MM.1S (cell line): ENCODE measurements around the gene ELF5.
A peak's percentile ranks its signal among the peaks of the same experiment; 100 is the strongest.

ENCODE experiments used
- DNase-seq: peaks from one replicate; pipeline ENCODE4 v3.0.0-alpha.2; 2015
- H2AFZ ChIP-seq: fragments of 300-600 bp; sonication (generic); 2 replicates; pipeline ENCODE4 v1.6.0; 2016; ENCODE audit warnings: antibody characterized with exemption, low read length
- H3F3A ChIP-seq: fragments of 300-600 bp; sonication (generic); 2 replicates; pipeline ENCODE4 v1.6.1; 2016; ENCODE audit warnings: mild to moderate bottlenecking, antibody characterized with exemption, low read length, moderate library complexity, mixed read lengths; ENCODE audit not compliant: insufficient read depth
- H3K27ac ChIP-seq: fragments of 300-600 bp; sonication (generic); 2 replicates; pipeline ENCODE4 v1.5.1; 2016; ENCODE audit warnings: mild to moderate bottlenecking, low read length
- H3K27me3 ChIP-seq: fragments of 300-600 bp; sonication (generic); replicated peaks from 2 replicates; pipeline ENCODE4 v1.6.0; 2016; ENCODE audit warnings: low read length; ENCODE audit not compliant: insufficient read depth
- H3K36me3 ChIP-seq: fragments of 300-600 bp; sonication (generic); replicated peaks from 2 replicates; pipeline ENCODE4 v1.6.1; 2016; ENCODE audit warnings: mild to moderate bottlenecking, low read length, mixed read lengths; ENCODE audit not compliant: insufficient read depth
- H3K4me1 ChIP-seq: fragments of 300-600 bp; sonication (generic); 2 replicates; pipeline ENCODE4 v1.6.1; 2016; ENCODE audit warnings: low read length, mixed read lengths
- H3K4me2 ChIP-seq: fragments of 300-600 bp; sonication (generic); 2 replicates; pipeline ENCODE4 v1.6.0; 2016; ENCODE audit warnings: low read depth, low read length
- H3K4me3 ChIP-seq: fragments of 300-600 bp; sonication (generic); 2 replicates; pipeline ENCODE4 v1.5.1; 2016; ENCODE audit warnings: low read length, mixed read lengths
- H3K79me2 ChIP-seq: fragments of 300-600 bp; sonication (generic); 2 replicates; pipeline ENCODE4 v1.6.1; 2016; ENCODE audit warnings: mixed run types, low read length, mixed read lengths
- H3K9ac ChIP-seq: fragments of 300-600 bp; sonication (generic); 2 replicates; pipeline ENCODE4 v1.6.1; 2016; ENCODE audit warnings: low read length, mixed read lengths
- H3K9me2 ChIP-seq: fragments of 300-600 bp; sonication (generic); replicated peaks from 2 replicates; pipeline ENCODE4 v1.6.1; 2016; ENCODE audit warnings: mild to moderate bottlenecking, low read length, mixed read lengths; ENCODE audit not compliant: insufficient read depth
- H3K9me3 ChIP-seq: fragments of 300-600 bp; sonication (generic); replicated peaks from 2 replicates; pipeline ENCODE4 v1.6.1; 2016; ENCODE audit warnings: mild to moderate bottlenecking, low read length, mixed read lengths; ENCODE audit not compliant: insufficient read depth
- H4K20me1 ChIP-seq: fragments of 300-600 bp; sonication (generic); 2 replicates; pipeline ENCODE4 v1.6.1; 2016; ENCODE audit warnings: mild to moderate bottlenecking, low read length, moderate library complexity, mixed read lengths; ENCODE audit not compliant: insufficient read depth
- EZH2 ChIP-seq: fragments of 300-600 bp; sonication (generic); optimal IDR thresholded peaks from 2 replicates; pipeline ENCODE3; 2017; ENCODE audit warnings: low read depth, mild to moderate bottlenecking, antibody characterized with exemption, low read length, mixed read lengths
- EZH2phosphoT487 ChIP-seq: fragments of 300-600 bp; sonication (generic); IDR thresholded peaks from 2 replicates; pipeline ENCODE4 v1.6.1; 2018; ENCODE audit warnings: antibody characterized with exemption, low read length
- TF ChIP-seq, protein P1 (sequence below): fragments of 300-600 bp; sonication (generic); IDR thresholded peaks from 2 replicates; pipeline ENCODE4 v1.5.1; 2016; ENCODE audit warnings: antibody characterized with exemption, low read length, mixed read lengths

ELF5 gene

GRCh38 chr11:34443136-34443535, 70.5 kb downstream of the ELF5 start:
- H3K4me1 ChIP-seq, result 0 out of 2 replicates have a peak, but pooled peaks cover 4% of the 10 kb centered on the region
- H2AFZ ChIP-seq, result no peak overlapping the region
- no peak for TF ChIP-seq EZH2
- no peak for TF ChIP-seq EZH2phosphoT487
- TF ChIP-seq, protein P1, sequence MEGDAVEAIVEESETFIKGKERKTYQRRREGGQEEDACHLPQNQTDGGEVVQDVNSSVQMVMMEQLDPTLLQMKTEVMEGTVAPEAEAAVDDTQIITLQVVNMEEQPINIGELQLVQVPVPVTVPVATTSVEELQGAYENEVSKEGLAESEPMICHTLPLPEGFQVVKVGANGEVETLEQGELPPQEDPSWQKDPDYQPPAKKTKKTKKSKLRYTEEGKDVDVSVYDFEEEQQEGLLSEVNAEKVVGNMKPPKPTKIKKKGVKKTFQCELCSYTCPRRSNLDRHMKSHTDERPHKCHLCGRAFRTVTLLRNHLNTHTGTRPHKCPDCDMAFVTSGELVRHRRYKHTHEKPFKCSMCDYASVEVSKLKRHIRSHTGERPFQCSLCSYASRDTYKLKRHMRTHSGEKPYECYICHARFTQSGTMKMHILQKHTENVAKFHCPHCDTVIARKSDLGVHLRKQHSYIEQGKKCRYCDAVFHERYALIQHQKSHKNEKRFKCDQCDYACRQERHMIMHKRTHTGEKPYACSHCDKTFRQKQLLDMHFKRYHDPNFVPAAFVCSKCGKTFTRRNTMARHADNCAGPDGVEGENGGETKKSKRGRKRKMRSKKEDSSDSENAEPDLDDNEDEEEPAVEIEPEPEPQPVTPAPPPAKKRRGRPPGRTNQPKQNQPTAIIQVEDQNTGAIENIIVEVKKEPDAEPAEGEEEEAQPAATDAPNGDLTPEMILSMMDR, result no peak
- no peaks in the 10 kb centered on the region for H3K9me2 ChIP-seq
- H3K27me3 ChIP-seq, result no peaks in the 10 kb centered on the region
- H3F3A ChIP-seq, result no peaks in the 10 kb centered on the region; the same call in 1 of the 2 replicates
- no peak overlapping the region for H3K4me3 ChIP-seq
- H3K27ac ChIP-seq, result no peak overlapping the region
- H3K9ac ChIP-seq, result no peak overlapping the region
- H3K9me3 ChIP-seq, result no peaks in the 10 kb centered on the region
- H3K79me2 ChIP-seq, result peaks cover 11% of the 10 kb centered on the region; the same call in 1 of the 2 replicates
- no peaks in the 10 kb centered on the region for H3K36me3 ChIP-seq
- H4K20me1 ChIP-seq, result no peaks in the 10 kb centered on the region
- no peak overlapping the region for H3K4me2 ChIP-seq
- DNase-seq, result no peak

DNA sequence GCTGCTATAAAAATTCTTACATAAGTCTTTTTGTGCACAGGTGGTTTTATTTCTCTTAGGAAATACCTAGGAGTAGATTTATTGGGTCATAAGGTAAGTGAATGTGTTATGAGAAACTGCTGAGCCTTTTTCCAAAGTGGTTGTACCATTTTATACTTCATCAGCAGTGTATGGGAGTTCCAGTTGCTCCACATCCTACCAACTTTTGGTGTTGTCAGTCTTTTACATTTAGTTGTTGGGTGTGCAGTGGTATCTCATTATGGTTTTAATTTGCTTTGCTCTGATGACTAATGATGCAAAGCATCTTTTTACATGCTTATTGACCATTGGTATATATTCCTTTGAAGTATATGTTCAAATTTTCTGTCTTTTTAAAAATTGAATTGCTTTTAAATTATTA, 71.8 kb downstream of the ELF5 start:
- Histone ChIP-seq H3K9ac (no peak overlapping the region), H3K4me1 (0 out of 2 replicates have a peak, but pooled peaks cover 4% of the 10 kb centered on the region), H3K4me2 (no peak overlapping the region), H4K20me1 (no peaks in the 10 kb centered on the region), H3K36me3 (no peaks in the 10 kb centered on the region), H3K9me3 (no peaks in the 10 kb centered on the region), H3K27me3 (no peaks in the 10 kb centered on the region), H3K27ac (no peak overlapping the region), H3K9me2 (no peaks in the 10 kb centered on the region), H3K4me3 (no peak overlapping the region), H2AFZ (no peak overlapping the region), H3F3A (no peaks in the 10 kb centered on the region; the same call in 1 of the 2 replicates), H3K79me2 (peaks cover 11% of the 10 kb centered on the region; the same call in 1 of the 2 replicates)
- DNase-seq, result no peak
- TF ChIP-seq EZH2phosphoT487 (no peak), EZH2 (no peak)
- TF ChIP-seq, protein P1, result no peak

DNA sequence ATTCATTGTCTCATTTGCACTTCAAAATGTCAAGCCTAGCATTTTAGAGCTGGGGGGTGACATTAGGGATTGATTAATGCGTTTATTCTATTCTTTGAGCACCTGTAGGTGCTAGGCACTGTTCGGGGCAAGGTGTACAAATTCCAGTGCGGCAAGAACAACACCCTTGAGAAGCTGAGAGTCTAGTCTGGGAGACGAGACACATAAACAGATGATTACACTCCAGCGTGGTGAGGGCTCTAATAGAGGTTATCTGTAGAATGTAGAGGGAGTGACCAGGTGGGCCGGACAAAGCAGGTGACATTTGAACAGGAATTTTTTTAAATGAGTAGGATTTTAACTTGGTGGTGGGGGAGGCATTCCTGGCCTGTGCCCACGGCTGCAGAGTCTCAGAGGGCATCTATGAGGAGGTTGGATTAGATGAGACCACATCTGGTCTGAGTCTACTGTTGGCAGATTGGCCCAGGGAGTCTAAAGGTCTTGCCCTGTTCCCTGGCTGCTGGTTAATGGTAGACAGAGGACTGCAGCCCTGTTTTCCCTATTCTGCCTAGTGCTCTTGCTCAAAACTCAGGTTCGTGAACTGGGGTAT, 73.9 kb downstream of the ELF5 start:
- Histone ChIP-seq H3K27ac (peak overlapping the region; percentile 57; the same call in 1 of the 2 replicates), H3K9me3 (no peaks in the 10 kb centered on the region), H2AFZ (peak overlapping the region; percentile 93), H3K4me2 (peak overlapping the region; percentile 91), H3K79me2 (peaks cover 11% of the 10 kb centered on the region; the same call in 1 of the 2 replicates), H3K9me2 (no peaks in the 10 kb centered on the region), H3K9ac (peak overlapping the region; percentile 63), H3K27me3 (no peaks in the 10 kb centered on the region), H3K4me1 (peaks cover 11% of the 10 kb centered on the region), H3K36me3 (no peaks in the 10 kb centered on the region), H3F3A (no peaks in the 10 kb centered on the region; the same call in 1 of the 2 replicates), H3K4me3 (peak overlapping the region; percentile 89), H4K20me1 (no peaks in the 10 kb centered on the region)
- no peak for TF ChIP-seq EZH2
- TF ChIP-seq, protein P1, result no peak
- no peak for TF ChIP-seq EZH2phosphoT487
- no peak for DNase-seq
